OCI-LY7 (cell line): Measurements from ENCODE around the gene SETD1B. TPM values are rescaled to one million over a fixed set of nuclear protein-coding genes. Genes with fewer than 3 reads are reported as not detected.

ENCODE experiments used
- BruUV-seq: library from RNA; stranded (reverse); fragments of 400-500 nt; replicated peaks from 2 replicates; lab custom pipeline; 2021; lab: Mats Ljungman, UMichigan
- CTCF ChIA-PET: fragments of 300-600 bp; sonication (Branson Sonifier 250); formaldehyde crosslinking; loops from one replicate; lab custom pipeline; 2022; ENCODE audit warnings: antibody characterized with exemption; ENCODE audit not compliant: unreplicated experiment; lab: Charles Lee
- POLR2A ChIA-PET: fragments of 300-600 bp; sonication (Branson Sonifier 250); formaldehyde crosslinking; loops from one replicate; lab custom pipeline; 2022; ENCODE audit warnings: antibody characterized with exemption; lab: Charles Lee
- DNase-seq: peaks from one replicate; pipeline ENCODE4 v3.0.0-alpha.2; 2015; ENCODE audit warnings: low spot score
- H2AFZ ChIP-seq: fragments of 200-600 bp; sonication (generic), shearing (Covaris generic); 2 replicates; pipeline ENCODE4 v1.6.1; 2014; ENCODE audit warnings: mild to moderate bottlenecking, antibody characterized with exemption, low read length, moderate library complexity
- H3K27ac ChIP-seq: fragments of 200-600 bp; sonication (generic); 2 replicates; pipeline ENCODE4 v1.5.1; 2014; ENCODE audit warnings: mixed run types, low read depth, mild to moderate bottlenecking, moderate library complexity, low read length, inconsistent platforms; ENCODE audit not compliant: poor library complexity, severe bottlenecking
- H3K36me3 ChIP-seq: fragments of 200-600 bp; sonication (generic); 2 replicates; pipeline ENCODE4 v1.6.1; 2014; ENCODE audit warnings: mild to moderate bottlenecking, antibody characterized with exemption, low read length, moderate library complexity, mixed read lengths; ENCODE audit not compliant: insufficient read depth
- H3K4me1 ChIP-seq: fragments of 200-600 bp; sonication (generic); 2 replicates; pipeline ENCODE4 v1.5.1; 2014; ENCODE audit warnings: mild to moderate bottlenecking, low read length; ENCODE audit not compliant: insufficient read depth, poor library complexity, severe bottlenecking
- H3K4me2 ChIP-seq: fragments of 200-600 bp; sonication (generic); 2 replicates; pipeline ENCODE4 v1.6.1; 2014; ENCODE audit warnings: mild to moderate bottlenecking, low read length
- H3K4me3 ChIP-seq: fragments of 200-600 bp; sonication (generic); 2 replicates; pipeline ENCODE4 v1.5.1; 2014; ENCODE audit warnings: mild to moderate bottlenecking, low read depth, low read length; ENCODE audit not compliant: poor library complexity, severe bottlenecking
- H3K79me2 ChIP-seq: fragments of 200-600 bp; sonication (generic); 2 replicates; pipeline ENCODE4 v1.6.1; 2016; ENCODE audit warnings: low read depth, mild to moderate bottlenecking, low read length, moderate library complexity, mixed read lengths; ENCODE audit not compliant: insufficient read depth
- H3K9me2 ChIP-seq: fragments of 200-600 bp; sonication (generic); 2 replicates; pipeline ENCODE4 v1.6.1; 2016; ENCODE audit warnings: mild to moderate bottlenecking, low read length, mixed read lengths; ENCODE audit not compliant: insufficient read depth
- H3K9me3 ChIP-seq: fragments of 200-600 bp; sonication (generic); 2 replicates; pipeline ENCODE4 v1.6.1; 2014; ENCODE audit warnings: mild to moderate bottlenecking, mixed run types, low read length, mixed read lengths
- H4K20me1 ChIP-seq: fragments of 200-600 bp; sonication (generic); 2 replicates; pipeline ENCODE4 v1.6.1; 2014; ENCODE audit warnings: mild to moderate bottlenecking, antibody characterized with exemption, low read length, moderate library complexity, mixed read lengths; ENCODE audit not compliant: insufficient read depth
- EZH2phosphoT487 ChIP-seq: fragments of 200-600 bp; sonication (generic); IDR thresholded peaks from 2 replicates; pipeline ENCODE4 v1.6.1; 2018; ENCODE audit warnings: low read depth, borderline replicate concordance, mild to moderate bottlenecking, mixed run types, antibody characterized with exemption, low read length, moderate library complexity, mixed read lengths
- intact Hi-C: fragments of 100-400 bp; cut with micrococcal nuclease; formaldehyde crosslinking; loops from one replicate; pipeline ENCODE4 v1.10.0; 2022; ENCODE audit not compliant: unreplicated experiment
- total RNA-seq, 2 experiments: library from RNA; depleted of rRNA in 1 of 2; stranded (reverse); fragments of >200 nt in 1 of 2; shearing (Covaris generic) in 1 of 2; gene quantifications; 2 replicates each; pipeline ENCODE4 v1.2.3, GENCODE V29; 2014 to 2022
- TF ChIP-seq, protein P1 (sequence below): fragments of 200-600 bp; sonication (generic); conservative IDR thresholded peaks from 2 replicates; pipeline ENCODE4 v1.5.1; 2014; ENCODE audit warnings: mild to moderate bottlenecking, antibody characterized with exemption, low read length, moderate library complexity, mixed read lengths

Gene SETD1B
- total RNA-seq, 2 experiments from 2014 or later = 4.7 to 22.5 TPM

GRCh38 chr12:121776190-121777098 lies 27.4 kb upstream of the SETD1B start:
- H3K79me2 ChIP-seq = no peaks in the 10 kb centered on the region
- H3K4me3 ChIP-seq = no peak overlapping the region
- peak; percentile 85 for DNase-seq
- ChIA-PET CTCF (interaction anchor here (0.6 to 1.1 kb wide), 2 partner anchors 10 to 17 kb away, joined by 5 to 7 read pairs; partner anchors contain the start of gene RHOF), POLR2A (interaction anchor here (0.6 to 0.7 kb wide), 2 partner anchors 13 to 289 kb away, joined by 3 read pairs; no protein-coding TSS in a partner anchor)
- H2AFZ ChIP-seq = no peak overlapping the region
- BruUV-seq = no TSS peak
- H3K36me3 ChIP-seq = peaks cover 23% of the 10 kb centered on the region; the same call in 1 of the 2 replicates
- TF ChIP-seq EZH2phosphoT487 = no peak
- TF ChIP-seq, protein P1, sequence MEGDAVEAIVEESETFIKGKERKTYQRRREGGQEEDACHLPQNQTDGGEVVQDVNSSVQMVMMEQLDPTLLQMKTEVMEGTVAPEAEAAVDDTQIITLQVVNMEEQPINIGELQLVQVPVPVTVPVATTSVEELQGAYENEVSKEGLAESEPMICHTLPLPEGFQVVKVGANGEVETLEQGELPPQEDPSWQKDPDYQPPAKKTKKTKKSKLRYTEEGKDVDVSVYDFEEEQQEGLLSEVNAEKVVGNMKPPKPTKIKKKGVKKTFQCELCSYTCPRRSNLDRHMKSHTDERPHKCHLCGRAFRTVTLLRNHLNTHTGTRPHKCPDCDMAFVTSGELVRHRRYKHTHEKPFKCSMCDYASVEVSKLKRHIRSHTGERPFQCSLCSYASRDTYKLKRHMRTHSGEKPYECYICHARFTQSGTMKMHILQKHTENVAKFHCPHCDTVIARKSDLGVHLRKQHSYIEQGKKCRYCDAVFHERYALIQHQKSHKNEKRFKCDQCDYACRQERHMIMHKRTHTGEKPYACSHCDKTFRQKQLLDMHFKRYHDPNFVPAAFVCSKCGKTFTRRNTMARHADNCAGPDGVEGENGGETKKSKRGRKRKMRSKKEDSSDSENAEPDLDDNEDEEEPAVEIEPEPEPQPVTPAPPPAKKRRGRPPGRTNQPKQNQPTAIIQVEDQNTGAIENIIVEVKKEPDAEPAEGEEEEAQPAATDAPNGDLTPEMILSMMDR = peak; percentile 93
- H3K4me1 ChIP-seq = peaks cover 32% of the 10 kb centered on the region
- H3K9me2 ChIP-seq = no peaks in the 10 kb centered on the region
- H3K4me2 ChIP-seq = peak overlapping the region; percentile 26; the same call in 1 of the 2 replicates
- no peaks in the 10 kb centered on the region for H3K9me3 ChIP-seq
- no peaks in the 10 kb centered on the region for H4K20me1 ChIP-seq
- intact Hi-C loops = loop anchor here (1.0 kb wide), 1 partner anchor 18 kb away; no protein-coding TSS in a partner anchor
- peak overlapping the region; percentile 8 for H3K27ac ChIP-seq

- ChIA-PET POLR2A (interaction anchor here (1.2 to 2.0 kb wide), 2 partner anchors 15 to 67 kb away, joined by 6 to 9 read pairs; partner anchors contain the start of gene RHOF), CTCF (interaction anchor here (0.6 to 0.9 kb wide), 2 partner anchors 15 to 24 kb away, joined by 3 to 8 read pairs; no protein-coding TSS in a partner anchor)
- no peaks in the 10 kb centered on the region for H3K9me3 ChIP-seq
- peaks cover 23% of the 10 kb centered on the region; the same call in 1 of the 2 replicates for H3K36me3 ChIP-seq
- H2AFZ ChIP-seq = no peak overlapping the region
- intact Hi-C loops = no loop called here
- BruUV-seq = no TSS peak
- no peak overlapping the region for H3K27ac ChIP-seq
- H3K79me2 ChIP-seq = no peaks in the 10 kb centered on the region
- no peak overlapping the region for H3K4me2 ChIP-seq
- H3K9me2 ChIP-seq = no peaks in the 10 kb centered on the region
- no peak overlapping the region for H3K4me3 ChIP-seq
- TF ChIP-seq EZH2phosphoT487 = no peak
- TF ChIP-seq, protein P1 = no peak
- DNase-seq = no peak
- no peaks in the 10 kb centered on the region for H4K20me1 ChIP-seq
- H3K4me1 ChIP-seq = peaks cover 41% of the 10 kb centered on the region
Observed at GRCh38 chr12:121778567-121779421, 25.0 kb upstream of the SETD1B start.
